Glutamatergic neuron (in vitro differentiated cells): ENCODE results near the gene E4F1. TPM values are rescaled to one million over a fixed set of nuclear protein-coding genes. Genes with fewer than 3 reads are reported as not detected.

Experiments used
- DNase-seq: peaks from one replicate; pipeline ENCODE4 v3.0.0; 2022
- H3K27ac Mint-ChIP-seq: one replicate; pipeline ENCODE4 v1.8.0; 2020; ENCODE audit warnings: mild to moderate bottlenecking, mixed read lengths, inconsistent platforms; ENCODE audit not compliant: unreplicated experiment
- H3K27me3 Mint-ChIP-seq: one replicate; pipeline ENCODE4 v1.8.0; 2020; ENCODE audit warnings: mild to moderate bottlenecking, moderate library complexity, mixed read lengths, inconsistent platforms; ENCODE audit not compliant: unreplicated experiment
- H3K36me3 Mint-ChIP-seq: one replicate; pipeline ENCODE4 v1.8.0; 2020; ENCODE audit warnings: mild to moderate bottlenecking, mixed read lengths, inconsistent platforms; ENCODE audit not compliant: unreplicated experiment
- H3K4me1 Mint-ChIP-seq: one replicate; pipeline ENCODE4 v1.8.0; 2020; ENCODE audit warnings: mild to moderate bottlenecking, low read depth, mixed read lengths, inconsistent platforms; ENCODE audit not compliant: unreplicated experiment
- H3K4me3 Mint-ChIP-seq: one replicate; pipeline ENCODE4 v1.8.0; 2020; ENCODE audit warnings: mild to moderate bottlenecking, mixed read lengths, inconsistent platforms; ENCODE audit not compliant: unreplicated experiment
- H3K9me3 Mint-ChIP-seq: one replicate; pipeline ENCODE4 v1.8.0; 2020; ENCODE audit warnings: mild to moderate bottlenecking, moderate library complexity, mixed read lengths, inconsistent platforms; ENCODE audit not compliant: unreplicated experiment
- CTCF ChIP-seq: fragments of 200-600 bp; sonication (generic); IDR thresholded peaks from one replicate; pipeline ENCODE4 v1.5.0; 2021; ENCODE audit not compliant: partially characterized antibody, unreplicated experiment
- total RNA-seq: library from RNA; stranded (reverse); fragmentation: NEBNext Ultra II Directional; extraction: Animal tissue kit (Norgen Biotek cat#: 25700); gene quantifications from one replicate; pipeline ENCODE4 v1.2.1, GENCODE V29; 2021; ENCODE audit not compliant: unreplicated experiment

E4F1 gene
- total RNA-seq, 1 donor from 2014 or later, result 53.4 TPM

DNA sequence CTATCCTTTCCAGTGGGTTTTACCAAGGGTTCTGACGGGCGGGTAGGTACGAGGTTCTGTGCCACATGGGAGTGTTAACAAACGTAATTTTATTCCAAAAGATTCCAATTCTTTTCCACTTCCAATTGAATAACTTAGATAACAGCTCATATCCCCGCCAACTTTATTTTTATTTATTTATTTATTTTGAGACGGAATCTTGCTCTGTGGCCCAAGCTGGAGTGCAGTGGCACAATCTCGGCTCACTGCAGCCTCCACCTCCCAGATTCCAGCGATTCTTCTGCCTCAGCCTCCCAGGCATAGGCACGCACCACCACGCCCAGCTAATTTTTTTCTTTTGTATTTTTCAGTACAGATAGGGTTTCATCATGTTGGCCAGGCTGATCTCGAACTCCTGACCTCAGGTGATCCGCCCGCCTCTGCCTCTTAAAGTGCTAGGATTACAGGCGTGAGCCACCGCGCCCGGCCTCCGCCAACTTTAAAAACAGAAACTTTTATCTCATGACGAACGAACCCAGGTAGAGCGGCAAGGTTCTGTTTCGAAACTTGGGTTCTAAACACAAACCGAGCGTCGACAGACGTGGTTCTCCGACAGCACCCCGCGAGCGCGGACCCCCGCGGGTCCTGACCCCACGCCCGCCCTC, 27.4 kb downstream of the E4F1 start:
- Mint-ChIP-seq H3K4me3 (peak overlapping the region; percentile 87), H3K36me3 (no peaks in the 10 kb centered on the region), H3K27ac (no peak overlapping the region), H3K4me1 (no peaks in the 10 kb centered on the region), H3K9me3 (peaks cover 2% of the 10 kb centered on the region), H3K27me3 (no peaks in the 10 kb centered on the region)
- peak; percentile 7 for DNase-seq
- no peak for TF ChIP-seq CTCF

DNA sequence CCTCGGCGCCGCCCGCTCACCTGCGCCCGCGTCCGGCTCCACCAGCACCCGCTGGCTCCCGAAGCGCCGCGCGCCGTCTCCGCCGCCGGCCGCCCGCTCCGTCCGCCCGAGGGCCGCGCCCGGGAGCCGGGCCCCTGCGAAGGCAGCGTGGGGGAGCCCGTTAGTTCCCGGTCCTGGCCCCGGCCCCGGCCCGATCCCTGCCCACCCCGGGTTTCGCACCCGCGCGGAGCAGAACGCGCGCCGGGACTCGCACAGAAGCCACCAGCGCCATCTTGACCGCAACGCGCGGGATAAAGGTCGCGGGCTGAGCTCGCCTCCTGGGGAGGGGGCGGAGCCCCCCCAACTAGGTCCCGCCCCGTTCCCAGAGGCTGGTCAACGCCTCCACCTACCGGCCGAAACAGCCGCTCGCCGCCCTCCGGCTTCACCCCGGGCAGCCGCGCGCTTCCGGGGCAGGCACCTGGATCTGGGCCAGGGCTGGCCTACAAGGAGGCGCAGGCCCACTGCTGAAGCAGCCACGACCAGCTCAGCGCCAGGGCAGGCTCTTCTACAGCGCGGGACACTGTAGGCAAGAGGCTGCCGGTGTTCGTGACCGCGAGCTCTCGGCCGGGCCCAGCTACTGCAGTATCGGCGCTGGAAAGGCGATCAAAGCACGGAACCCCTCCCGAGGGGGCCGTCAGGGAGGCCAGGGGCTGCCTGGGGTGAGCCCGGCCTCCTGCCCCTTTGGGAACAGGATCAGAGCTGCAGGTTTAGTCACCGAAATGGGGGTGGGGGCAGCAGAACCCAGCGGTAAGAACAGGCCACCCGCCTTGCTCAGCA, 28.1 kb downstream of the E4F1 start, which contains the start of gene ECI1:
Gene ECI1, minus strand, starts transcription at position 292 of the 816 bp plus-strand sequence. Its CDS starts 21 bp downstream, at position 271.
- H3K9me3 Mint-ChIP-seq, result peaks cover 2% of the 10 kb centered on the region
- TF ChIP-seq CTCF, result peak; percentile 66
- H3K27ac Mint-ChIP-seq, result peak within 1 kb of the TSS; percentile 17
- no peaks in the 10 kb centered on the region for H3K27me3 Mint-ChIP-seq
- H3K36me3 Mint-ChIP-seq, result no peaks in the 10 kb centered on the region
- H3K4me1 Mint-ChIP-seq, result no peaks in the 10 kb centered on the region
- peak; percentile 94 for DNase-seq
- H3K4me3 Mint-ChIP-seq, result peak within 1 kb of the TSS; percentile 87

- DNase-seq, result no peak
- Mint-ChIP-seq H3K4me3 (no peak overlapping the region), H3K9me3 (peaks cover 2% of the 10 kb centered on the region), H3K4me1 (no peaks in the 10 kb centered on the region), H3K27me3 (peaks cover 4% of the 10 kb centered on the region), H3K27ac (peak overlapping the region; percentile 38), H3K36me3 (no peaks in the 10 kb centered on the region)
- no peak for TF ChIP-seq CTCF
Observed at GRCh38 chr16:2252806-2253148, 29.4 kb downstream of the E4F1 start.

DNA sequence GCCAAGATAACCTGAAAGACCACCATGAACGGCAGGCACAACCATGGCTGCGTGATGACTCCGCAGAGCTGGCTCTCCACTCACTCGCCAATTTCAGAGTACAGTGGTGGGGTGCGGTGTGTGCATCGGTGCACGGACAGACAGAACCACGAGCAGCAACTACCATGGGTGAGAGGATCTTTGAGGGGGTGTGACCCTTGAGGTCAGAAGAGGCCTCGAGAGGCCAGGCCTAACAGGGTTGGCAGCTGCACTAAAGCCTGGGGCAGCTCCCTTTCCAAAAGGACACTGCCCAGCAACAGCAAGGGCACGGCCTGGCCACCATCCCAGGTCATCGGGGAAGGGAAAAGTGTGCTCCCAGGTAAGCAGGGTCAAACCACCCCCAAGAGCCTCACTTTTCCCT, 29.9 kb downstream of the E4F1 start:
- TF ChIP-seq CTCF, result no peak
- Mint-ChIP-seq H3K4me1 (no peaks in the 10 kb centered on the region), H3K9me3 (peaks cover 2% of the 10 kb centered on the region), H3K36me3 (no peaks in the 10 kb centered on the region), H3K27ac (peak overlapping the region; percentile 38), H3K27me3 (peaks cover 4% of the 10 kb centered on the region), H3K4me3 (no peak overlapping the region)
- no peak for DNase-seq
